H1 (cell line): Measurements from ENCODE around the gene HDC. TPM values are rescaled to one million over a fixed set of nuclear protein-coding genes. Genes with fewer than 3 reads are reported as not detected.

Experiments used
- CTCF ChIA-PET: fragments of 300-600 bp; sonication (Branson Sonifier 250); formaldehyde crosslinking; loops from one replicate; lab custom pipeline; 2021; ENCODE audit not compliant: partially characterized antibody; lab: Charles Lee
- POLR2A ChIA-PET: fragments of 300-600 bp; sonication (Branson Sonifier 250); formaldehyde crosslinking; loops from one replicate; lab custom pipeline; 2021; ENCODE audit warnings: inconsistent platforms; ENCODE audit not compliant: partially characterized antibody; lab: Charles Lee
- DNase-seq, 2 experiments: peaks; one replicate each; pipeline versions ENCODE4 v3.0.0 to v3.0.0-alpha.2; 2010 to 2022; ENCODE audit warnings: low spot score in 2 of 2, low read depth in 1 of 2, mixed read lengths in 1 of 2
- FAIRE-seq: peaks from 2 replicates; lab custom pipeline; 2011; peaks lifted over from hg19 to GRCh38; lab: Jason Lieb, UNC
- H2AFZ ChIP-seq: 2 replicates; pipeline ENCODE4 v1.8.1; 2012; ENCODE audit warnings: low read length, inconsistent platforms
- H2AK5ac ChIP-seq: 2 replicates; pipeline ENCODE4 v1.6.1; 2013; ENCODE audit warnings: low read depth, low read length
- H2BK120ac ChIP-seq: replicated peaks from 2 replicates; pipeline ENCODE3; 2013; ENCODE audit warnings: low read depth, low read length, inconsistent platforms
- H2BK12ac ChIP-seq: 2 replicates; pipeline ENCODE4 v1.6.1; 2013; ENCODE audit warnings: low read depth, low read length
- H2BK15ac ChIP-seq: 2 replicates; pipeline ENCODE4 v1.6.1; 2013; ENCODE audit warnings: low read length
- H2BK20ac ChIP-seq: 2 replicates; pipeline ENCODE4 v1.6.1; 2013; ENCODE audit warnings: low read length
- H2BK5ac ChIP-seq: 2 replicates; pipeline ENCODE4 v1.6.1; 2013; ENCODE audit warnings: low read depth, low read length
- H3K14ac ChIP-seq: 2 replicates; pipeline ENCODE4 v1.6.1; 2013; ENCODE audit warnings: inconsistent platforms; ENCODE audit not compliant: insufficient read length
- H3K18ac ChIP-seq: 2 replicates; pipeline ENCODE4 v1.6.1; 2013; ENCODE audit warnings: low read length; ENCODE audit errors: extremely low read depth
- H3K23ac ChIP-seq: 2 replicates; pipeline ENCODE4 v1.6.1; 2013; ENCODE audit warnings: inconsistent platforms; ENCODE audit not compliant: insufficient read length
- H3K23me2 ChIP-seq: 2 replicates; pipeline ENCODE4 v1.6.1; 2013; ENCODE audit warnings: low read depth, low read length
- H3K27ac ChIP-seq: 2 replicates; pipeline ENCODE4 v1.6.1; 2011; ENCODE audit warnings: low read depth, low read length, inconsistent platforms
- H3K27me3 ChIP-seq, 4 experiments: replicated peaks in 1 of 4; 1 replicate in 1 of 4; 2 replicates in 3 of 4; pipeline versions ENCODE4 v1.6.1 to v1.8.1; 2011 to 2013; ENCODE audit warnings: low read length in 3 of 4, mild to moderate bottlenecking in 3 of 4, inconsistent platforms in 2 of 4, mixed read lengths in 2 of 4, moderate library complexity in 1 of 4; ENCODE audit not compliant: control insufficient read depth in 3 of 4, insufficient read depth in 3 of 4; ENCODE audit errors: extremely low read depth in 1 of 4
- H3K36me3 ChIP-seq, 4 experiments: 2 replicates each; pipeline versions ENCODE4 v1.6.1 to v1.8.1; 2011 to 2013; ENCODE audit warnings: mild to moderate bottlenecking in 4 of 4, low read length in 3 of 4, moderate library complexity in 2 of 4, control low read depth in 1 of 4, inconsistent platforms in 1 of 4; ENCODE audit not compliant: insufficient read depth in 4 of 4, control insufficient read depth in 2 of 4
- H3K4ac ChIP-seq: replicated peaks from 2 replicates; pipeline ENCODE3; 2013; ENCODE audit warnings: low read length, low read depth, mixed read lengths, inconsistent platforms; ENCODE audit not compliant: insufficient read length
- H3K4me1 ChIP-seq, 4 experiments: replicated peaks in 1 of 4; 1 replicate in 1 of 4; 2 replicates in 3 of 4; pipeline versions ENCODE4 v1.6.1 to v1.8.1; 2011 to 2013; ENCODE audit warnings: low read length in 3 of 4, inconsistent platforms in 2 of 4, mixed read lengths in 1 of 4; ENCODE audit not compliant: insufficient read depth in 4 of 4, control insufficient read depth in 3 of 4
- H3K4me2 ChIP-seq, 2 experiments: 2 replicates each; pipeline versions ENCODE4 v1.6.1 to v1.8.1; 2011 to 2013; ENCODE audit warnings: low read depth in 2 of 2, low read length in 2 of 2, control low read depth in 1 of 2, inconsistent platforms in 1 of 2, mild to moderate bottlenecking in 1 of 2; ENCODE audit not compliant: insufficient read depth in 1 of 2
- H3K4me3 ChIP-seq, 4 experiments: fragments of 200-600, 300-600 bp in 1 of 4; sonication (generic), shearing (Covaris generic), sonication (Bioruptor Twin) in 1 of 4; 2 replicates each; pipeline versions ENCODE4 v1.5.1 to v1.8.1; 2011 to 2016; ENCODE audit warnings: low read length in 4 of 4, low read depth in 3 of 4, control low read depth in 2 of 4, inconsistent platforms in 2 of 4, mild to moderate bottlenecking in 2 of 4, mixed read lengths in 1 of 4, moderate library complexity in 1 of 4; ENCODE audit not compliant: insufficient read depth in 2 of 4; ENCODE audit errors: extremely low read depth in 1 of 4
- H3K56ac ChIP-seq: replicated peaks from 2 replicates; pipeline ENCODE3; 2013; ENCODE audit warnings: low read depth, mild to moderate bottlenecking, mixed read lengths, low read length, inconsistent platforms; ENCODE audit not compliant: insufficient read length
- H3K79me1 ChIP-seq: 2 replicates; pipeline ENCODE4 v1.6.1; 2013; ENCODE audit warnings: low read depth, low read length, control low read depth
- H3K79me2 ChIP-seq, 2 experiments: 2 replicates each; pipeline versions ENCODE4 v1.6.1 to v1.8.1; 2012 to 2013; ENCODE audit warnings: low read length in 2 of 2, mild to moderate bottlenecking in 2 of 2, inconsistent platforms in 1 of 2; ENCODE audit not compliant: insufficient read depth in 2 of 2, control insufficient read depth in 1 of 2
- H3K9ac ChIP-seq, 4 experiments: replicated peaks in 1 of 4; 1 replicate in 1 of 4; 2 replicates in 3 of 4; pipeline versions ENCODE4 v1.6.1 to v1.8.1; 2011 to 2013; ENCODE audit warnings: low read depth in 3 of 4, low read length in 3 of 4, control low read depth in 2 of 4, mild to moderate bottlenecking in 2 of 4, moderate library complexity in 2 of 4, inconsistent platforms in 1 of 4; ENCODE audit errors: extremely low read depth in 1 of 4
- H3K9me3 ChIP-seq, 2 experiments: 2 replicates each; pipeline versions ENCODE4 v1.6.1 to v1.8.1; 2012 to 2013; ENCODE audit warnings: mild to moderate bottlenecking in 2 of 2, moderate library complexity in 2 of 2, control low read depth in 1 of 2, inconsistent platforms in 1 of 2, low read depth in 1 of 2, low read length in 1 of 2, mixed read lengths in 1 of 2; ENCODE audit not compliant: insufficient read depth in 2 of 2
- H4K20me1 ChIP-seq, 2 experiments: replicated peaks in 1 of 2; 2 replicates each; pipeline versions ENCODE3 to v1.8.1; 2011 to 2013; ENCODE audit warnings: inconsistent platforms in 2 of 2, low read length in 2 of 2, mild to moderate bottlenecking in 1 of 2; ENCODE audit not compliant: insufficient read depth in 2 of 2, control insufficient read depth in 1 of 2
- H4K5ac ChIP-seq: 2 replicates; pipeline ENCODE4 v1.6.1; 2013; ENCODE audit warnings: low read length, low read depth, mixed read lengths, inconsistent platforms; ENCODE audit not compliant: insufficient read length
- H4K8ac ChIP-seq: 2 replicates; pipeline ENCODE4 v1.8.0; 2013; ENCODE audit warnings: mild to moderate bottlenecking, moderate library complexity, low read length, inconsistent platforms; ENCODE audit not compliant: insufficient read depth; ENCODE audit errors: extremely low read depth
- H4K91ac ChIP-seq: replicated peaks from 2 replicates; pipeline ENCODE3; 2013; ENCODE audit warnings: low read length, mixed read lengths, inconsistent platforms; ENCODE audit not compliant: insufficient read length
- BACH1 ChIP-seq: IDR thresholded peaks from 2 replicates; pipeline ENCODE4 v1.6.1; 2012; ENCODE audit warnings: low read length, improper control_type of control experiment
- NANOG ChIP-seq: IDR thresholded peaks from 2 replicates; pipeline ENCODE4 v1.6.1; 2011; ENCODE audit warnings: low read length, low read depth, mild to moderate bottlenecking, inconsistent platforms; ENCODE audit not compliant: insufficient read depth, poor library complexity, severe bottlenecking
- SIX5 ChIP-seq: IDR thresholded peaks from 2 replicates; pipeline ENCODE4 v1.6.1; 2011; ENCODE audit warnings: mild to moderate bottlenecking, low read depth, low read length
- WGBS, 2 experiments: shearing (Covaris generic) in 1 of 2; methylation state at CpG; one replicate each; pipeline versions ENCODE4 v1.1.6 to v1.1.7; 2013 to 2015; ENCODE audit warnings: low lambda C conversion rate in 2 of 2, mixed read lengths in 2 of 2, inconsistent platforms in 1 of 2, low coverage in 1 of 2, missing lambda C conversion rate in 1 of 2; ENCODE audit not compliant: insufficient replicate concordance in 2 of 2, insufficient coverage in 1 of 2, insufficient read length in 1 of 2; ENCODE audit errors: extremely low coverage in 1 of 2, missing lambda C conversion rate in 1 of 2; 5-methylcytosine and 5-hydroxymethylcytosine counted together
- polyA plus RNA-seq, 7 experiments: library from polyadenylated mRNA; depleted of rRNA in 3 of 7; stranded (reverse) in 5 of 7; unstranded in 2 of 7; fragments of >200 nt in 5 of 7; fragments of 200-250 nt in 2 of 7; gene quantifications; 1 replicate in 5 of 7; 2 replicates in 1 of 7; 4 replicates in 1 of 7; pipeline versions ENCODE4 v1.2.1 to v1.2.3, GENCODE V29; 2011 to 2013; ENCODE audit warnings: missing spikeins in 2 of 7, mixed read lengths in 2 of 7
- total RNA-seq: library from RNA; stranded (reverse); fragmentation: NEBNext Ultra II Directional; extraction: Animal tissue kit (Norgen Biotek cat#: 25700); gene quantifications from 2 replicates; pipeline ENCODE4 v1.2.1, GENCODE V29; 2021

HDC gene
- total and polyA plus RNA-seq, 2 of the 8 experiments (the other 6 are each of a cell fraction or from before 2014, with no cell fraction given), result 0.20 to 0.22 TPM

- 86% methylated on average over 4 of the region's 4 CpGs; no CpG with 5 or more reads in 1 of the 2 experiments for WGBS, 2 experiments
- Histone ChIP-seq H2BK120ac (no peak overlapping the region), H3K4me1 (no peaks in the 10 kb centered on the region), H3K36me3 (no peaks in the 10 kb centered on the region), H3K27ac (no peak overlapping the region), H4K91ac (no peak overlapping the region), H3K4ac (no peak overlapping the region), H3K23ac (no peak overlapping the region), H3K23me2 (no peaks in the 10 kb centered on the region), H2AK5ac (no peak overlapping the region), H4K8ac (no peak overlapping the region), H2AFZ (no peak overlapping the region), H3K79me2 (no peaks in the 10 kb centered on the region), H3K14ac (no peak overlapping the region), H3K79me1 (no peaks in the 10 kb centered on the region), H2BK20ac (no peak overlapping the region), H3K4me2 (no peak overlapping the region), H2BK5ac (no peak overlapping the region), H4K5ac (no peak overlapping the region), H4K20me1 (no peaks in the 10 kb centered on the region), H3K4me3 (no peak overlapping the region), H3K9me3 (no peaks in the 10 kb centered on the region), H3K18ac (no peak overlapping the region), H3K56ac (no peak overlapping the region), H2BK15ac (no peak overlapping the region), H3K9ac (no peak overlapping the region), H3K27me3 (no peaks in the 10 kb centered on the region), H2BK12ac (no peak overlapping the region)
- DNase-seq, result no peak
- TF ChIP-seq SIX5, result no peak
- no peak for TF ChIP-seq BACH1
- no peak for TF ChIP-seq NANOG
- ChIA-PET CTCF (interaction anchor here (0.9 to 4.8 kb wide), 3 partner anchors 10 to 28 kb away, joined by 3 to 37 read pairs (median 3); no protein-coding TSS in a partner anchor), POLR2A (no interaction called here)
- FAIRE-seq, result no peak
These were observed 16.4 kb downstream of the HDC start for GRCh38 chr15:50248994-50249582.
